ENCODE results near the gene IGFBP2. TPM values are rescaled to one million over a fixed set of nuclear protein-coding genes. Genes with fewer than 3 reads are reported as not detected.
A peak's percentile ranks its signal among the peaks of the same experiment; 100 is the strongest.

Gene IGFBP2
- total and polyA plus RNA-seq, 2 of the 4 experiments (the other 2 are of a cell fraction), result 33.5 to 236 TPM

GRCh38 chr2:216670266-216671080 is 37.3 kb downstream of the IGFBP2 start:
- TF ChIP-seq MAZ (IDR thresholded peaks at IDR 0.05; ENCODE audit: borderline replicate concordance, low read depth, low read length) (peak; percentile 26; the same call in 1 of the 2 replicates), BHLHE40 (IDR thresholded peaks at IDR 0.05; ENCODE audit: low read depth, low read length) (peak; percentile 23; the same call in 1 of the 2 replicates), CEBPB (IDR thresholded peaks at IDR 0.05; ENCODE audit: low read depth, low read length) (no peak)
- H2AFZ ChIP-seq (replicated peaks; ENCODE audit: low read length, poor library complexity), result peak overlapping the region; percentile 61
- peaks cover 26% of the 10 kb centered on the region for H3K36me3 ChIP-seq (ENCODE audit: control insufficient read depth, insufficient read depth, low read length)
- H3K9ac ChIP-seq (ENCODE audit: low read depth, low read length), result no peak overlapping the region
- H3K56ac ChIP-seq (ENCODE audit: extremely low read depth, insufficient read depth, low read length), result no peak overlapping the region
- DNase-seq (peak; percentile 73), ATAC-seq (ENCODE audit: low read depth) (peak; percentile 19)
- no peak overlapping the region for H4K5ac ChIP-seq (ENCODE audit: low read depth, low read length)
- no peak overlapping the region for H2AK9ac ChIP-seq (replicated peaks; ENCODE audit: low read depth, low read length, poor library complexity)
- no peak overlapping the region for H2BK120ac ChIP-seq (ENCODE audit: low read depth, low read length)
- H2AK5ac ChIP-seq (ENCODE audit: low read depth, low read length), result no peak overlapping the region
- no peak overlapping the region for H3K4me2 ChIP-seq (ENCODE audit: low read depth, low read length)
- H2BK5ac ChIP-seq (ENCODE audit: low read depth, low read length, poor library complexity, severe bottlenecking), result no peak overlapping the region
- intact Hi-C loops (cut with micrococcal nuclease) (no loop called here), in situ Hi-C loops (cut with MboI; ENCODE audit: low sequenced_read_pairs) (no loop called here), dilution Hi-C loops (cut with HindIII; ENCODE audit: low sequenced_read_pairs, unreplicated experiment) (loop anchor here (25.0 kb wide), 1 partner anchor 158 kb away; no protein-coding TSS in a partner anchor)
- H3K27me3 ChIP-seq (ENCODE audit: control insufficient read depth, insufficient read depth, low read length), result no peaks in the 10 kb centered on the region
- no peak overlapping the region for H4K91ac ChIP-seq (ENCODE audit: insufficient read depth, low read depth, low read length)
- no peak overlapping the region for H4K8ac ChIP-seq (ENCODE audit: low read depth in 2 of 2, low read length in 2 of 2)
- H3K4me3 ChIP-seq (ENCODE audit: insufficient read depth, low read depth, low read length), result no peak overlapping the region
- BruUV-seq (replicated peaks), result no TSS peak
- H3K9me3 ChIP-seq (ENCODE audit: control insufficient read depth, insufficient read depth, low read length), result no peaks in the 10 kb centered on the region
- no peak overlapping the region for H3K4ac ChIP-seq (ENCODE audit: low read depth, low read length)
- H3K23ac ChIP-seq (ENCODE audit: low read depth, low read length), result no peak overlapping the region
- POLR2A ChIA-PET (ENCODE audit: unreplicated experiment), result interaction anchor here (0.6 kb wide), 1 partner anchor 1090 kb away, joined by 6 read pairs; no protein-coding TSS in a partner anchor
- no peak overlapping the region for H3K14ac ChIP-seq (replicated peaks; ENCODE audit: low read depth, low read length)
- WGBS, 2 experiments (ENCODE audit: extremely low coverage in 2 of 2, insufficient read length in 1 of 2), result 68% methylated on average over 9 of the region's 17 CpGs; no CpG with 5 or more reads in 1 of the 2 experiments
- no peak overlapping the region for H3K27ac ChIP-seq (ENCODE audit: insufficient read depth, low read length)
- 0 out of 2 replicates have a peak, but pooled peaks cover 4% of the 10 kb centered on the region for H3K9me1 ChIP-seq (ENCODE audit: insufficient read depth, low read length)
- peaks cover 55% of the 10 kb centered on the region for H4K20me1 ChIP-seq (ENCODE audit: insufficient read depth, low read length)
- H3K18ac ChIP-seq (ENCODE audit: low read depth, low read length), result no peak overlapping the region
- CTCF ChIA-PET, result interaction anchor here (10.0 kb wide), 1 partner anchor 153 kb away, joined by 88 read pairs; no protein-coding TSS in a partner anchor
- H2BK20ac ChIP-seq (ENCODE audit: low read depth, low read length), result no peak overlapping the region
- no peak overlapping the region for H2BK15ac ChIP-seq (ENCODE audit: low read depth, low read length)
- no peaks in the 10 kb centered on the region for H3K4me1 ChIP-seq (ENCODE audit: control insufficient read depth, insufficient read depth, low read length)
- 0 out of 4 replicates have a peak, but pooled peaks cover 0 to 5% of the 10 kb centered on the region in 2 experiments for H3K79me1 ChIP-seq (ENCODE audit: low read depth in 1 of 2, low read length in 2 of 2)
